HG03575 (cell line): ENCODE results near the gene TSHZ2.
"Not testable (repeated sequence)": the region's sequence is repeated elsewhere in the genome, so short reads cannot be mapped to it uniquely, and the experiment has no call there.

Source experiments
- ATAC-seq: cut with Tn5 transposase; IDR thresholded peaks from one replicate; pipeline ENCODE4 v1.9.1; 2021; ENCODE audit not compliant: unreplicated experiment, insufficient number of reproducible peaks, low FRiP score; ENCODE audit errors: extremely low read depth

The TSHZ2 gene

GRCh38 chr20:53365076-53365475, 392.9 kb downstream of the TSHZ2 start:
- no peak for ATAC-seq

GRCh38 chr20:53365539-53366075, 393.4 kb downstream of the TSHZ2 start:
- no peak for ATAC-seq

GRCh38 chr20:53366928-53367327, 394.8 kb downstream of the TSHZ2 start:
- not testable (repeated sequence) for ATAC-seq

GRCh38 chr20:53369871-53370270, 397.7 kb downstream of the TSHZ2 start:
- no peak for ATAC-seq

GRCh38 chr20:53370345-53370961, 398.3 kb downstream of the TSHZ2 start:
- no peak for ATAC-seq

- ATAC-seq: no peak
Observed at GRCh38 chr20:53371216-53371615, 399.1 kb downstream of the TSHZ2 start.

GRCh38 chr20:53376021-53376420, 403.9 kb downstream of the TSHZ2 start:
- no peak for ATAC-seq

- no peak for ATAC-seq
Observed at GRCh38 chr20:53379014-53379832, 407.1 kb downstream of the TSHZ2 start.

- ATAC-seq: no peak
Observed at GRCh38 chr20:53379833-53380120, 407.6 kb downstream of the TSHZ2 start.

- ATAC-seq: no peak
Observed at GRCh38 chr20:53381568-53382262, 409.6 kb downstream of the TSHZ2 start.

GRCh38 chr20:53382263-53382844, 410.2 kb downstream of the TSHZ2 start:
- no peak for ATAC-seq

GRCh38 chr20:53383916-53384315, 411.8 kb downstream of the TSHZ2 start:
- ATAC-seq: no peak

GRCh38 chr20:53384392-53384791, 412.2 kb downstream of the TSHZ2 start:
- ATAC-seq: no peak

GRCh38 chr20:53385941-53386767, 414.0 kb downstream of the TSHZ2 start:
- no peak for ATAC-seq

GRCh38 chr20:53387983-53388675, 416.0 kb downstream of the TSHZ2 start:
- no peak for ATAC-seq

- ATAC-seq: no peak
Observed at GRCh38 chr20:53389516-53390300, 417.6 kb downstream of the TSHZ2 start.

- no peak for ATAC-seq
Observed at GRCh38 chr20:53390770-53391169, 418.6 kb downstream of the TSHZ2 start.

- no peak for ATAC-seq
Observed at GRCh38 chr20:53394433-53394832, 422.3 kb downstream of the TSHZ2 start.
